H1 (cell line): ENCODE measurements around the gene CXCR5. TPM values are rescaled to one million over a fixed set of nuclear protein-coding genes. Genes with fewer than 3 reads are reported as not detected.

Experiments
- CTCF ChIA-PET: fragments of 300-600 bp; sonication (Branson Sonifier 250); formaldehyde crosslinking; loops from one replicate; lab custom pipeline; 2021; ENCODE audit not compliant: partially characterized antibody; lab: Charles Lee
- POLR2A ChIA-PET: fragments of 300-600 bp; sonication (Branson Sonifier 250); formaldehyde crosslinking; loops from one replicate; lab custom pipeline; 2021; ENCODE audit warnings: inconsistent platforms; ENCODE audit not compliant: partially characterized antibody; lab: Charles Lee
- DNase-seq, 2 experiments: peaks; one replicate each; pipeline versions ENCODE4 v3.0.0 to v3.0.0-alpha.2; 2010 to 2022; ENCODE audit warnings: low spot score in 2 of 2, low read depth in 1 of 2, mixed read lengths in 1 of 2
- FAIRE-seq: peaks from 2 replicates; lab custom pipeline; 2011; peaks lifted over from hg19 to GRCh38; lab: Jason Lieb, UNC
- H2AFZ ChIP-seq: 2 replicates; pipeline ENCODE4 v1.8.1; 2012; ENCODE audit warnings: low read length, inconsistent platforms
- H2AK5ac ChIP-seq: 2 replicates; pipeline ENCODE4 v1.6.1; 2013; ENCODE audit warnings: low read depth, low read length
- H2BK120ac ChIP-seq: replicated peaks from 2 replicates; pipeline ENCODE3; 2013; ENCODE audit warnings: low read depth, low read length, inconsistent platforms
- H2BK12ac ChIP-seq: 2 replicates; pipeline ENCODE4 v1.6.1; 2013; ENCODE audit warnings: low read depth, low read length
- H2BK15ac ChIP-seq: 2 replicates; pipeline ENCODE4 v1.6.1; 2013; ENCODE audit warnings: low read length
- H2BK20ac ChIP-seq: 2 replicates; pipeline ENCODE4 v1.6.1; 2013; ENCODE audit warnings: low read length
- H2BK5ac ChIP-seq: 2 replicates; pipeline ENCODE4 v1.6.1; 2013; ENCODE audit warnings: low read depth, low read length
- H3K14ac ChIP-seq: 2 replicates; pipeline ENCODE4 v1.6.1; 2013; ENCODE audit warnings: inconsistent platforms; ENCODE audit not compliant: insufficient read length
- H3K18ac ChIP-seq: 2 replicates; pipeline ENCODE4 v1.6.1; 2013; ENCODE audit warnings: low read length; ENCODE audit errors: extremely low read depth
- H3K23ac ChIP-seq: 2 replicates; pipeline ENCODE4 v1.6.1; 2013; ENCODE audit warnings: inconsistent platforms; ENCODE audit not compliant: insufficient read length
- H3K23me2 ChIP-seq: 2 replicates; pipeline ENCODE4 v1.6.1; 2013; ENCODE audit warnings: low read depth, low read length
- H3K27ac ChIP-seq: 2 replicates; pipeline ENCODE4 v1.6.1; 2011; ENCODE audit warnings: low read depth, low read length, inconsistent platforms
- H3K27me3 ChIP-seq, 4 experiments: replicated peaks in 1 of 4; 1 replicate in 1 of 4; 2 replicates in 3 of 4; pipeline versions ENCODE4 v1.6.1 to v1.8.1; 2011 to 2013; ENCODE audit warnings: low read length in 3 of 4, mild to moderate bottlenecking in 3 of 4, inconsistent platforms in 2 of 4, mixed read lengths in 2 of 4, moderate library complexity in 1 of 4; ENCODE audit not compliant: control insufficient read depth in 3 of 4, insufficient read depth in 3 of 4; ENCODE audit errors: extremely low read depth in 1 of 4
- H3K36me3 ChIP-seq, 4 experiments: 2 replicates each; pipeline versions ENCODE4 v1.6.1 to v1.8.1; 2011 to 2013; ENCODE audit warnings: mild to moderate bottlenecking in 4 of 4, low read length in 3 of 4, moderate library complexity in 2 of 4, control low read depth in 1 of 4, inconsistent platforms in 1 of 4; ENCODE audit not compliant: insufficient read depth in 4 of 4, control insufficient read depth in 2 of 4
- H3K4ac ChIP-seq: replicated peaks from 2 replicates; pipeline ENCODE3; 2013; ENCODE audit warnings: low read length, low read depth, mixed read lengths, inconsistent platforms; ENCODE audit not compliant: insufficient read length
- H3K4me1 ChIP-seq, 4 experiments: replicated peaks in 1 of 4; 1 replicate in 1 of 4; 2 replicates in 3 of 4; pipeline versions ENCODE4 v1.6.1 to v1.8.1; 2011 to 2013; ENCODE audit warnings: low read length in 3 of 4, inconsistent platforms in 2 of 4, mixed read lengths in 1 of 4; ENCODE audit not compliant: insufficient read depth in 4 of 4, control insufficient read depth in 3 of 4
- H3K4me2 ChIP-seq, 2 experiments: 2 replicates each; pipeline versions ENCODE4 v1.6.1 to v1.8.1; 2011 to 2013; ENCODE audit warnings: low read depth in 2 of 2, low read length in 2 of 2, control low read depth in 1 of 2, inconsistent platforms in 1 of 2, mild to moderate bottlenecking in 1 of 2; ENCODE audit not compliant: insufficient read depth in 1 of 2
- H3K4me3 ChIP-seq, 4 experiments: fragments of 200-600, 300-600 bp in 1 of 4; sonication (generic), shearing (Covaris generic), sonication (Bioruptor Twin) in 1 of 4; 2 replicates each; pipeline versions ENCODE4 v1.5.1 to v1.8.1; 2011 to 2016; ENCODE audit warnings: low read length in 4 of 4, low read depth in 3 of 4, control low read depth in 2 of 4, inconsistent platforms in 2 of 4, mild to moderate bottlenecking in 2 of 4, mixed read lengths in 1 of 4, moderate library complexity in 1 of 4; ENCODE audit not compliant: insufficient read depth in 2 of 4; ENCODE audit errors: extremely low read depth in 1 of 4
- H3K56ac ChIP-seq: replicated peaks from 2 replicates; pipeline ENCODE3; 2013; ENCODE audit warnings: low read depth, mild to moderate bottlenecking, mixed read lengths, low read length, inconsistent platforms; ENCODE audit not compliant: insufficient read length
- H3K79me1 ChIP-seq: 2 replicates; pipeline ENCODE4 v1.6.1; 2013; ENCODE audit warnings: low read depth, low read length, control low read depth
- H3K79me2 ChIP-seq, 2 experiments: 2 replicates each; pipeline versions ENCODE4 v1.6.1 to v1.8.1; 2012 to 2013; ENCODE audit warnings: low read length in 2 of 2, mild to moderate bottlenecking in 2 of 2, inconsistent platforms in 1 of 2; ENCODE audit not compliant: insufficient read depth in 2 of 2, control insufficient read depth in 1 of 2
- H3K9ac ChIP-seq, 4 experiments: replicated peaks in 1 of 4; 1 replicate in 1 of 4; 2 replicates in 3 of 4; pipeline versions ENCODE4 v1.6.1 to v1.8.1; 2011 to 2013; ENCODE audit warnings: low read depth in 3 of 4, low read length in 3 of 4, control low read depth in 2 of 4, mild to moderate bottlenecking in 2 of 4, moderate library complexity in 2 of 4, inconsistent platforms in 1 of 4; ENCODE audit errors: extremely low read depth in 1 of 4
- H3K9me3 ChIP-seq, 2 experiments: 2 replicates each; pipeline versions ENCODE4 v1.6.1 to v1.8.1; 2012 to 2013; ENCODE audit warnings: mild to moderate bottlenecking in 2 of 2, moderate library complexity in 2 of 2, control low read depth in 1 of 2, inconsistent platforms in 1 of 2, low read depth in 1 of 2, low read length in 1 of 2, mixed read lengths in 1 of 2; ENCODE audit not compliant: insufficient read depth in 2 of 2
- H4K20me1 ChIP-seq, 2 experiments: replicated peaks in 1 of 2; 2 replicates each; pipeline versions ENCODE3 to v1.8.1; 2011 to 2013; ENCODE audit warnings: inconsistent platforms in 2 of 2, low read length in 2 of 2, mild to moderate bottlenecking in 1 of 2; ENCODE audit not compliant: insufficient read depth in 2 of 2, control insufficient read depth in 1 of 2
- H4K5ac ChIP-seq: 2 replicates; pipeline ENCODE4 v1.6.1; 2013; ENCODE audit warnings: low read length, low read depth, mixed read lengths, inconsistent platforms; ENCODE audit not compliant: insufficient read length
- H4K8ac ChIP-seq: 2 replicates; pipeline ENCODE4 v1.8.0; 2013; ENCODE audit warnings: mild to moderate bottlenecking, moderate library complexity, low read length, inconsistent platforms; ENCODE audit not compliant: insufficient read depth; ENCODE audit errors: extremely low read depth
- H4K91ac ChIP-seq: replicated peaks from 2 replicates; pipeline ENCODE3; 2013; ENCODE audit warnings: low read length, mixed read lengths, inconsistent platforms; ENCODE audit not compliant: insufficient read length
- CEBPB ChIP-seq: IDR thresholded peaks from 2 replicates; pipeline ENCODE4 v1.6.1; 2012; ENCODE audit warnings: low read depth, low read length
- EP300 ChIP-seq, 2 experiments: IDR thresholded peaks; 1 replicate in 1 of 2; 2 replicates in 1 of 2; pipeline ENCODE4 v1.6.1; 2011 to 2012; ENCODE audit warnings: low read depth in 2 of 2, low read length in 2 of 2, mild to moderate bottlenecking in 2 of 2, borderline replicate concordance in 1 of 2, inconsistent platforms in 1 of 2, moderate library complexity in 1 of 2
- JUND ChIP-seq: IDR thresholded peaks from 2 replicates; pipeline ENCODE4 v1.6.1; 2011; ENCODE audit warnings: mild to moderate bottlenecking, improper control_type of control experiment, low read length
- KDM4A ChIP-seq: IDR thresholded peaks from one replicate; pipeline ENCODE4 v1.7.1; 2012; ENCODE audit warnings: low read depth, mild to moderate bottlenecking, moderate library complexity, low read length, inconsistent platforms; ENCODE audit not compliant: severe bottlenecking
- SIN3A ChIP-seq, 2 experiments: IDR thresholded peaks in 1 of 2; conservative IDR thresholded peaks in 1 of 2; 2 replicates each; pipeline ENCODE4 v1.6.1; 2011 to 2012; ENCODE audit warnings: low read length in 2 of 2, improper control_type of control experiment in 1 of 2, low read depth in 1 of 2, mild to moderate bottlenecking in 1 of 2
- TEAD4 ChIP-seq: IDR thresholded peaks from 2 replicates; pipeline ENCODE4 v1.6.1; 2012; ENCODE audit warnings: low read depth, low read length, inconsistent platforms, mixed read lengths
- ZNF274 ChIP-seq: IDR thresholded peaks from 2 replicates; pipeline ENCODE4 v1.7.0; 2012; ENCODE audit warnings: low read length, borderline replicate concordance; ENCODE audit errors: extremely low read depth
- WGBS, 2 experiments: shearing (Covaris generic) in 1 of 2; methylation state at CpG; one replicate each; pipeline versions ENCODE4 v1.1.6 to v1.1.7; 2013 to 2015; ENCODE audit warnings: low lambda C conversion rate in 2 of 2, mixed read lengths in 2 of 2, inconsistent platforms in 1 of 2, low coverage in 1 of 2, missing lambda C conversion rate in 1 of 2; ENCODE audit not compliant: insufficient replicate concordance in 2 of 2, insufficient coverage in 1 of 2, insufficient read length in 1 of 2; ENCODE audit errors: extremely low coverage in 1 of 2, missing lambda C conversion rate in 1 of 2; 5-methylcytosine and 5-hydroxymethylcytosine counted together
- polyA plus RNA-seq, 7 experiments: library from polyadenylated mRNA; depleted of rRNA in 3 of 7; stranded (reverse) in 5 of 7; unstranded in 2 of 7; fragments of >200 nt in 5 of 7; fragments of 200-250 nt in 2 of 7; gene quantifications; 1 replicate in 5 of 7; 2 replicates in 1 of 7; 4 replicates in 1 of 7; pipeline versions ENCODE4 v1.2.1 to v1.2.3, GENCODE V29; 2011 to 2013; ENCODE audit warnings: missing spikeins in 2 of 7, mixed read lengths in 2 of 7
- total RNA-seq: library from RNA; stranded (reverse); fragmentation: NEBNext Ultra II Directional; extraction: Animal tissue kit (Norgen Biotek cat#: 25700); gene quantifications from 2 replicates; pipeline ENCODE4 v1.2.1, GENCODE V29; 2021

The CXCR5 gene
- total and polyA plus RNA-seq, 2 of the 8 experiments (the other 6 are each of a cell fraction or from before 2014, with no cell fraction given) = not detected

- DNase-seq (no peak), FAIRE-seq (no peak)
- no peak overlapping the region for H2BK5ac ChIP-seq
- CTCF ChIA-PET = interaction anchor here (0.6 to 1.6 kb wide), 4 partner anchors 11 to 210 kb away, joined by 3 to 6 read pairs (median 4); no protein-coding TSS in a partner anchor
- TF ChIP-seq SIN3A (conservative IDR thresholded peaks at IDR 0.05 in 1 of 2, IDR thresholded peaks at IDR 0.05 in 1 of 2; ENCODE audit: low read depth in 1 of 2, low read length in 2 of 2) = no peak
- no peak for TF ChIP-seq TEAD4
- TF ChIP-seq EP300 (IDR thresholded peaks at IDR 0.05; ENCODE audit: borderline replicate concordance in 1 of 2, low read depth in 2 of 2, low read length in 2 of 2) = no peak
- TF ChIP-seq KDM4A = no peak
- TF ChIP-seq ZNF274 = no peak
- TF ChIP-seq JUND = no peak
- no peak for TF ChIP-seq CEBPB
- no peak overlapping the region for H3K27ac ChIP-seq
- H4K20me1 ChIP-seq = peaks cover 6 to 9% of the 10 kb centered on the region in 2 experiments
- WGBS, 2 experiments = 95% methylated on average over 19 of the region's 21 CpGs; no CpG with 5 or more reads in 1 of the 2 experiments
- no peak overlapping the region for H3K14ac ChIP-seq
- H3K79me1 ChIP-seq = no peaks in the 10 kb centered on the region
- no peak overlapping the region for H4K91ac ChIP-seq
- no peak overlapping the region for H3K9ac ChIP-seq
- no peak overlapping the region for H4K8ac ChIP-seq
- H3K4ac ChIP-seq = no peak overlapping the region
- peaks cover 0 to 11% of the 10 kb centered on the region in 2 experiments; a peak in 1 of 4 replicates for H3K79me2 ChIP-seq
- POLR2A ChIA-PET = interaction anchor here (0.6 to 2.7 kb wide), 5 partner anchors 11 to 109 kb away, joined by 3 to 14 read pairs (median 3); partner anchors contain the start of gene DDX6
- H3K4me1 ChIP-seq = peaks cover 3 to 44% (median 26%) of the 10 kb centered on the region in 4 experiments
- no peaks in the 10 kb centered on the region for H3K9me3 ChIP-seq
- no peak overlapping the region for H4K5ac ChIP-seq
- H2BK12ac ChIP-seq = no peak overlapping the region
- no peak overlapping the region for H3K56ac ChIP-seq
- H2BK15ac ChIP-seq = no peak overlapping the region
- H3K23ac ChIP-seq = no peak overlapping the region
- H2AFZ ChIP-seq = no peak overlapping the region
- H3K4me3 ChIP-seq = no peak overlapping the region
- no peak overlapping the region for H2AK5ac ChIP-seq
- no peak overlapping the region for H2BK20ac ChIP-seq
- H3K4me2 ChIP-seq = no peak overlapping the region
- H3K36me3 ChIP-seq = peaks cover 14 to 54% (median 42%) of the 10 kb centered on the region in 4 experiments
- H3K18ac ChIP-seq = no peak overlapping the region
- 0 out of 7 replicates have a peak, but pooled peaks cover 0 to 3% (median 0%) of the 10 kb centered on the region in 4 experiments for H3K27me3 ChIP-seq
- no peak overlapping the region for H2BK120ac ChIP-seq
- H3K23me2 ChIP-seq = no peaks in the 10 kb centered on the region
These were observed 16.1 kb downstream of the CXCR5 start for GRCh38 chr11:118899706-118900360.
